GM21390 (cell line): ENCODE measurements around the gene ID1.
"Not testable (repeated sequence)": the region's sequence is repeated elsewhere in the genome, so short reads cannot be mapped to it uniquely, and the experiment has no call there.

Experiments
- ATAC-seq: cut with Tn5 transposase; IDR thresholded peaks from one replicate; pipeline ENCODE4 v1.9.1; 2021; ENCODE audit not compliant: unreplicated experiment

Gene ID1

DNA sequence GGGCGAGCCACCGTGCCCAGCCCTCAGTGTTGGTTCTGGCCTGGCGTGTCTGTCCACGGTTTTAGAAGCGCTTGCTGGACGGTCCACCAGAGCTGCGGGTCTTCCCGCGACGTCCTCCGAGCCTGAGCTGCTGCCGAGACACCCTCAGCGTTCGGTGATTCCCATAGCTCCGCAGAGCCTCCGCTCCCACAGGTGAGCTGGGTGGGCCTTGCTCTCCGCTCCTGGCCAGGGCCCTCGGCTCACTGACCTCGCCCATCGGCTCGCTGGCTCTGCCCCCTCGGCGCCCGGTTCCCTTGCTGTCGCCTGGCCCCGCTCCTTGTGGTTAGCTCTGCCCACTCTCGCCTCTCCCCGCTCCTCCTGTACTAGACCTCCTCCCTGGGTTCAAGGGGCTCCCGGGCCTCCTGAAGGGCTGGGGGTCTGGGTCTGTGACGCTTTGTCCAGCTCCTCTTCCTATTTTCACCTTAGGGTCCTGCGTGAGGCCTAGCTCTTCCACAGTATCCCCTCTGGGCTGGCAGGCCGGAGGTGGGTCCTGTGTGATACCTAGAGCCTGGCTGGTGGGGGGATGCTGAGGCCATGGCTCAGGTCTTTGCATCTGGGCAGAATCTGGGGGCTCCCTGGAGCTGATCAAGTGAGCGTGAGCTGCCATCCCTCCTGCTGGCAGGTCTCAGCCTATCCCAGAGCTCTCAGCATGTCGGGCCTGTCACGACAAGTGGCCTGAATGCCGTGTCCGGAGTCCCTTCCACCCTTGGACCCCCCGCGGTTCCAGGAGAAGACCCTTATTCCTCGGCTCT lies 27.7 kb downstream of the ID1 start:
- ATAC-seq, result no peak

DNA sequence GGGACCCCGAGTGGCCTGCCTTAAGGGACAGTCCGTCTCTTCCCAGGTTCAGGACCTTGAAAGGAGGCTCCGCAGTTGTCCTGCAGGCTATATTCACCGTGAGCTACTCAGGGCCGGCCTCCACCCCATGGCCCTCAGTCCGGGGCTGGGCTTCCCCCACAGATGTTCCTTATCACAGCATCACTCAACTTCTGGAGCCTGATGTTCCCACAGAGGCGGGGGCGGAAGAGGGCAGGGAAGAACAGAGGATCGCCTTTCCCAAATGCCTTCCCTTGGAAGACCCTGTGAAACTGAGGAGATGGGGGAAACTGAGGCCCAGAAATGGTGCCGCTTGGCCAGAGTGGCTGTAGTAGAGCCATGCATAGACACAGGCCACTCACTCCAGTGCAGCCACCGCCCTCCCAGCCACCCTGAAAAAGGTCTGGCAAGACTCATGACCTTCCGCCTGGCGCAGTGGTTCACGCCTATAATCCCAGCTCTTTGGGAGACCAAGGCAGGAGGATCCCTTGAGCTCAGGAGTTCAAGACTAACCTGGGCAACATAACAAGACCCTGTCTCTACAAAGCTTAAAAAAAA lies 28.3 kb downstream of the ID1 start:
- ATAC-seq, result no peak

DNA sequence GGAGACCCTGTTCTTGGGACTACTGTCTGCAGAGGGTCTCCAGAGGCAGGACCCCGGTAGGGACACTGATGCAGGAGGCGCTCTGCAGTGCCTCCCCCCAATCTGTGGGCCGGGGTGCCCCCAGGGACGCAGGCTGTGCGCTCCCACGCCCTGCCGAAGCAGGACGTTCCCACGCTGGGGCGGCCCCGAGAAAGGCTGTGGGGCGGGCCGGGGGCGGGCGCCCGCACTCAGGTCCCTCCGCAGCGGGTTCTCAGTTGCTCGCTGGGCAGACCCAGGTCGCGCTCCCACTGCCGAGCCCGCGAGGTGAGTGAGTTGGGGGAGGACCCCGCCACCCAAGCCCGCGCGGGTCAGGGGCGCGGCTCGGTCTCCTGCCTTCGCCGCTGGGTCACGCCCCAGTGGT lies 32.6 kb downstream of the ID1 start, which contains the start of gene COX4I2:
COX4I2 (plus strand) TSS at position 253 of the 400 bp plus-strand sequence. CDS start 1,106 bp downstream, outside the sequence.
- no peak for ATAC-seq

DNA sequence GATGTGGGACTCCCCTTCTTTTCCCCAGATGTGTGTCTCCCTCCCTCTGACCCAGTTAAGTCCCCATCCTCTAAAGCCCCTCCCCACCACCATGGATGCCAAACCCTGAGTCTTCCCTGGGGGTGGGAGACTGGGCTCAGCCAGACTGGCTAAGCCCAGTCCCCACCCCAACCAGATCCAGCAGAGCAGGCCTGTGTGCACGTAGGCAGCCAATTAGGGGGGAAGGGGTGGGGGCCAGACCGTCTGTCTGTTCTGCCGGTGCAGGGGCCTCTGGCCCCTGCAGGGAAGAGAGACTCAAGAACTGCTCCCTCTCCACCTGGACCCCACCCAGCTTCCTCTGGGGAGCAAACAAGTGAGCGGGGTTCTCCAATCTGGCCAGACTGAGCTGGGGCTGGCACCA lies 33.2 kb downstream of the ID1 start:
- ATAC-seq, result no peak

DNA sequence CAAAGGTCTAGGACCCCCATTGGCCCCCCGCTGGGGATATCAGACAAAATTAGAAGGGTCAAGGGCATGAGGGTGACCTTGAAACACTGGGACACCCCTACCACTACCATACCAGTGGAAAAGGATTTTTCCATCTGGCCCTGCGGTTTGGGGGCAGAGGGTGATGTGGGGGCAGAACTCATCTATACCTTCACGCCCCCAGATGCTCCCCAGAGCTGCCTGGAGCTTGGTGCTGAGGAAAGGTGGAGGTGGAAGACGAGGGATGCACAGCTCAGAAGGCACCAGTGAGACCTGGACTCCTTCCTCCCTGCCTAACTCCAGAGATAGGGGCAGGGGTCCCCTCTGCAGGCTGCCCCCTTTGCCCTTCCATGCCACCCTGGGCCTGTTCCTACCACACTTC lies 33.7 kb downstream of the ID1 start:
- no peak for ATAC-seq

DNA sequence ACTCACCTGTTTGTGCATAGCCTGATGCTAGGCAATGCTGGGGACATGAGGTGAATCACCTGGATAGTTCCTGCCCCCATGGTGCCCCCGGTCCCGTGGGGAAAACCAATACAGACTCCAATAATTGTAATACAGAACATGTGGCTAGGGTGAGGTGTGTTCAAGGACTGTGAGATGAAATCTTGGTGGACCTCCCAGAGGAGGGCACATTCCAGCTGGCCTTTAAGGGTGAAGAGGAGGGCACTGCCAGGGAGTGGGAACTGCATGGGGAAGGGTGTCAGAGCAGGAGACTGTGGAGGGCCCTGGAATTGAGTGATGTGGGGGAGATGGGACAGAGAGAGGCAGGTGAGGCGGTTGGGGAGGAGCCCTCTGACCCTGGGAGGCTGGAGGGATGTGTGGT lies 35.2 kb downstream of the ID1 start:
- no peak for ATAC-seq

DNA sequence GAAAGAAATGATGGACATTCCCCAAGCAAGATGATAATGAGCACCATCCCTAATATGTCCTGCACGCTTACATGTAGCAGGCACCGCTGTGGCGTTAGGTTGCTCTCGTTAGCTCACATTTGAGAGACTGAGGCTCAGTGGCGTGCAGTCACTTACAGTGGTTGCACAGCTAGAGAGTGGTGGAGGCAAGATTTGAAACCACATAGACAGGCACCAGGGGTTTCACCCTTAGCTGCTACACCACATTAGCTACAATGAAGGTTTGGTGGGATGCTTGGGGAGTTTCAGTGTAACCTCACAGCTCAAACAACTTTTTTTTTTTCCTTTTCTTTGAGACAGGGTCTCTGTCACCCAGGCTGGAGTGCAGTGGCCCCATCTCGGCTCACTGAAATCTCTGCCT lies 36.3 kb downstream of the ID1 start:
- no peak for ATAC-seq

DNA sequence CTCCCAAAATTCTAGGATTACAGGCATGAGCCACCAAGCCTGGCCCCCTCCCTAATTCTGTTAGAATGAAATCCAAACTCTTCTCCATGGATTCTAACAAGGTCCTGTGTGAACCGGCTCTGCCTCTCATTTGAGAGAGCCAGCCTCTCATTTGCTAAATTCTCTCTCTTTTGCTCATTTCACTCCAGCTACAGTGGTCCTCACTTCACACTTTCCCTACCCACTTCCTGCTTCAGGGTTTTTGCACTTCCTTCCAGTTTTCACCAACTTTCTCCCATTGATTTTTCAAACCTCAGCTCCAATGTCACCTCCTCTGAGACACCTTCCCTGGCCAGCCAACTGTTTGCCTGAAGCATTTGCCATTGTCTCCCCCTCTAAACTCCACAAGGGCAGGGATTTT lies 37.7 kb downstream of the ID1 start:
- no peak for ATAC-seq

DNA sequence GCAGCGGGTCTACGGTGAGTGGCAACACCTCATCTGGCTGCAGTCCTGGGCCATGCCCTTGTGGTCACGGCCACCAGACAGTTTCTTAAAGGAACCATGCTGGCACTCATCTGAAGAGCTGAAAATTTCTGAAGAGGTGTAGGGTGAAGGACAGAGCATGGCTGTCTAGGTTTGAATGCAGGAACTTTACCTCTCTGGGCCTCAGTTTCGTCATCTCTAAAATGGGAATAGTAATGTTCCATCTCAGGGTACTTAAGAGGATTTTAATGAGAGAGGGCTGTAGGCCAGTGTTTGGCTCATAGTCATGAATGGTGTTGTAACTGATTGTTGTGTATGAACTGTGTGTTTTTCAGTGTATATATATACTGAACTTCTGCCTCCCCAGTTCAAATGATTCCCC lies 38.4 kb downstream of the ID1 start:
- ATAC-seq, result no peak

DNA sequence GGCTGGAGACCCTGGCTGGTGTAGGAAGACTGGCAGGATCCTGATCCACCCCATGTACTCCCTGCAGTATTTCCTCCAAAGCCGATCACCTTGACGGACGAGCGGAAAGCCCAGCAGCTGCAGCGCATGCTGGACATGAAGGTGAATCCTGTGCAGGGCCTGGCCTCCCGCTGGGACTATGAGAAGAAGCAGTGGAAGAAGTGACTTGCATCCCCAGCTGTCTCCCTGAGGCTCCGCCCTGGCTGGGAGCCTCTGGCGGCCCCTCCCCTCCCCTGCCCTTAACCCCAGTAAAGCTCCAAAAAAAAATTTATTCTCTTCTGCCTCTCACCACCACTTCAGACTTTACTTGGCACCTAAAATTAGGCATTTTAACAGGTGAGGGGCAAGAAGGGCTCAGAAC lies 39.6 kb downstream of the ID1 start:
- ATAC-seq, result no peak

DNA sequence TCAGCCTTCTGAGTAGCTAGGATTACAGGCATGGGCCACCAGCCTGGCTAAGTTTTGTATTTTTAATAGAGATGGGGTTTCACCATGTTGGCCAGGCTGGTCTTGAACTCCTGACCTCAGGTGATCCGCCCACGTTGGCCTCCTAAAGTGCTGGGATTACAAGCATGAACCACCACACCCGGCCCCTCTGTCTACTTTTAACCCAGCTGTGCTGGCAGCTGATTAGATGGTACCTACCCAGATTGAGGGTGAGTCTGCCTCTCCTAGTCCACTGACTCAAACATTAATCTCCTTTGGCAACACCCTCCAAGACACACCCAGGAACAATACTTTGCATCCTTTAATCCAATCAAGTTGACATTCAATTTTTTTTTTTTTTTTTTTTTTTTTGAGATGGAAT lies 43.0 kb downstream of the ID1 start:
- not testable (repeated sequence) for ATAC-seq

DNA sequence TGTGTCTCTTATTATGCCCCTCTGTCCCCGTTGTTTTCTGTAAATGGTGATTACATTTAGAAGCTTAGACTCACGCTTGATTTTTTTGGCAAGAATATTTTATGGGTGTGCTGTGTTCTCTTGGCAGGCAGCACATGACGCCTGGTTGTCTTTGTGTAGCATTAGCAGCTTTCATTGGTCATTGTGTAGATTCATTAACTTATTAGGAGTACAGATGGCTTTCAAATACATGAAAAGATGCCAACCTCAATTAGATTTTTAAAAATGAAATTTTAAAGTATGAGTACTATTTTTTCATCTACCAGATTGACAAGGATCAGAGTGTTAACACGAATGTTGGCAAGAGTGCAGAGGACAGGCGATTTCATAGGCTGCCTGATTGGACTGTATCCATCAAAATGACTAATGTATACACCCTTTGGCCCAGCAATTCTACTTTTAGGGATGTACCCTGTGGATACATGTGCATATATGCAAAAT lies 47.9 kb downstream of the ID1 start:
- no peak for ATAC-seq

DNA sequence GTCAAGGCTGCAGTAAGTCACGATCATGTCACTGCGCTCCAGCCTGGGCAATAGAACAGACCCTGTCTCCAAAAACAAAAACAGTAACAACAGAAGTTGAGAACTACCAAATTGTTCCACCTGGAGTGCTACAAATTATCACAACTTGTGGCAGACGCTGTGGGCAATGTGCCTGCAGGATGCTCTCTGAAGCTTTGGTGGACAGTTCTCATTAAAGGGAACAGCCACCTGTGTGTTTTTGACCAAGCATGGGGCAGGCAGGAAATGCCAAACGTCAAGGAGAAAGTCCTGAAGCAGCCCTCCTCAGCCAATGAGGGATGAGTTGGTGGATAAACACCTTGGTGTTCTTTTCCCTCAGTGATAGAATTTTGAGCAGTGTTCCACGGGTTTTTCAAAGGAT lies 48.5 kb downstream of the ID1 start:
- ATAC-seq, result no peak

DNA sequence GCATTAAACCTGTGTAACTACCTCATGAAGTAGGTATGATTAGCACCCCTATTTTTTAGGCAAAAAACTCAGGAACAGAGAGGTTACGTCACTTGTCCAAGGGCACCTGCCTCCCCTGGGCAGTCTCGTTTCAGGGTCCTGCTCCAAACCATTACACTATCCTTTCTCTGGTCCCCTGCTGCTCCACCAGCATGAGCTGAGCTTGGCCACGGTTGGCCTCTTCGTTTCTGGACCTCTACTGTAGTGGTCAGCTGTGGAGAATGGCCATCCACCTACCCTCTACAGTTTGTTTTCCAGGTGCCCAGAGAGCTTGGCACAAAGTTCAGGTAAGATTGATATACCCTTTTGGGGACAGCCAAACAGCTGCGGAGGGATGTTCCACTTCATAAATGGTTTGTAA lies 49.4 kb downstream of the ID1 start:
- no peak for ATAC-seq
